Measurements from ENCODE around the gene TULP3.
A peak's percentile ranks its signal among the peaks of the same experiment; 100 is the strongest.
"Not testable (repeated sequence)": the region's sequence is repeated elsewhere in the genome, so short reads cannot be mapped to it uniquely, and the experiment has no call there.

Gene TULP3

DNA sequence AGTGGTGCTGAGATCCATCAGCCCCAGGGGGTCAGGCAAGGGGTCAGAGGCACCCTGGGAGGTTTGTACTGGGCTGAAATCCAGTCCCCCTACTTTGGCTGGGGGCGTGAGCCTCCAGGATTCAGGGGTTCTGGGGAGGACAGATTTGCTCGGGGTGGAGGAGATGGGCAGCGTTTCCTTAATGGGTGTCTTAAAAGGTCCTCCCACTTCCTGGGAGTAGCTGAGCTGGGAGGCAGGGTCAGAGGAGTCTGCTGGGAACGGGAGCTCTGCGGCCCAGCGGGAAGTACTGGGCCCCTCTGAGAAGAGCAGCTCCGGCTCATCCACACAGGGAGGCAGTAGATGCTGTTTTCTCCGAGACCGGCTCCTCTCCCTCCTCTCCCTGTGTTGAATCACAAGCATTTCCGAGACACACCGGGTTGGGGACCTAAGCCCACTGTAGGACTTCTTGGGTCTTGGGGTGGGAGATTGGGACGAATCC lies 31.7 kb upstream of the TULP3 start:
- H3K4me3 ChIP-seq (replicated peaks; ENCODE audit: low read depth, low read length): no peak overlapping the region
- TF ChIP-seq, protein P1, sequence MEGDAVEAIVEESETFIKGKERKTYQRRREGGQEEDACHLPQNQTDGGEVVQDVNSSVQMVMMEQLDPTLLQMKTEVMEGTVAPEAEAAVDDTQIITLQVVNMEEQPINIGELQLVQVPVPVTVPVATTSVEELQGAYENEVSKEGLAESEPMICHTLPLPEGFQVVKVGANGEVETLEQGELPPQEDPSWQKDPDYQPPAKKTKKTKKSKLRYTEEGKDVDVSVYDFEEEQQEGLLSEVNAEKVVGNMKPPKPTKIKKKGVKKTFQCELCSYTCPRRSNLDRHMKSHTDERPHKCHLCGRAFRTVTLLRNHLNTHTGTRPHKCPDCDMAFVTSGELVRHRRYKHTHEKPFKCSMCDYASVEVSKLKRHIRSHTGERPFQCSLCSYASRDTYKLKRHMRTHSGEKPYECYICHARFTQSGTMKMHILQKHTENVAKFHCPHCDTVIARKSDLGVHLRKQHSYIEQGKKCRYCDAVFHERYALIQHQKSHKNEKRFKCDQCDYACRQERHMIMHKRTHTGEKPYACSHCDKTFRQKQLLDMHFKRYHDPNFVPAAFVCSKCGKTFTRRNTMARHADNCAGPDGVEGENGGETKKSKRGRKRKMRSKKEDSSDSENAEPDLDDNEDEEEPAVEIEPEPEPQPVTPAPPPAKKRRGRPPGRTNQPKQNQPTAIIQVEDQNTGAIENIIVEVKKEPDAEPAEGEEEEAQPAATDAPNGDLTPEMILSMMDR (IDR thresholded peaks at IDR 0.05; ENCODE audit: low read length, missing control alignments): no peak
- DNase-seq (ENCODE audit: low read depth): no peak

DNA sequence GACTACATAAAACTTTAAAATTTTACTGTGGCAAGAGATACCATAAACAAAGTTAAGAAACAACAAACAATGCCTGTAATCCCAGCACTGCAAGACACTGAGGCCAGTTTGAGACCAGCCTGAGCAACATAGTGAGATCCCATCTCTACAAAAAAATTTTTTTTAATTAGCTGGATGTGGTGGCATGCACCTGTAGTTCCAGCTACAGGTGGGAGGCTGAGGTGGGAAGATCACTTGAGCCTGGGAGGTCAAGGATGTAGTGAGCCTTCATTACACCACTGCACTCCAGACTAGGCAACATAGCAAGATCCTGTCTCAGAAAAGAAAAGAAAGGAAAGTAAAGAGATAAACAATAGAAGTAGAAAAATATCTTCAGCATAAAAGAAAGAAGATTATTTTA lies 30.5 kb upstream of the TULP3 start:
- no peak overlapping the region for H3K4me3 ChIP-seq (replicated peaks; ENCODE audit: low read depth, low read length)
- TF ChIP-seq, protein P1 (IDR thresholded peaks at IDR 0.05; ENCODE audit: low read length, missing control alignments): no peak
- no peak for DNase-seq (ENCODE audit: low read depth)

DNA sequence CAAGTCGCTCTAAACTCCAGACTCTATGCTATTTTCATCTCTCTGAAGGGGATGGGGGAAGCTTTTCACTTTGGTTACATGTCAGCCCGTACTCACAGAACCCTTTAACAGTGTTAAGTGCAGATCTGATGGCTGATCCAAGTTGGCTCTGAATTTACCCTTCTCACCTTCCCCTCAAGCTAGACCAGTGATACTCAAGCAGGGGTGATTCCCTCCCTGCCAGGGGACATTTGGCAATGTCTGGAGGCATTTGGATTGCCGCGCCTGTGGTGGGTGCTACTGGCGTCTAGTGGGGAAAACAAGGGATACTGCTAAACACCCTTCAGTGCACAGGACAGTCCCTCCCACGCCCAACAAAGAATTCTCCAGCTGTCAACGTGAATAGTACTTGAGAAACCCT lies 27.8 kb upstream of the TULP3 start:
- TF ChIP-seq, protein P1 (IDR thresholded peaks at IDR 0.05; ENCODE audit: low read length, missing control alignments): no peak
- H3K4me3 ChIP-seq (replicated peaks; ENCODE audit: low read depth, low read length): no peak overlapping the region
- DNase-seq (ENCODE audit: low read depth): no peak

DNA sequence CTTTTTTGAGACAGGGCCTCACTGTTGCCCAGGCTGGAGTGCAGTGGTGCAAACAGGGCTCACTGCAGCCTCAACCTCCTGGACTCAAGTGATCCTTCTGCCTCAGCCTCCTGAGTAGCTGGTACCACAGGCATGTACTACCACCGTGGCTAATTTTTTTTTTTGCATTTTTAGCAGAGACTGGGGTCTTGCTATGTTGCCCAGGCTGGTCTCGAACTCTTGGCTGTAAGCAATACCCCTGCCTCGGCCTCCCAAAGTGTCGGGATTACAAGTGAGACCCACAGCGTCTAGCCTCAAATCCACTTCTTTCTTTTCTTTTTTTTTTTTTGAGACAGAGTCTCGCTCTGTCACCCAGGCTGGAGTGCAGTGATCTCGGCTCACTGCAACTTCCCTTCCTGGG lies 27.3 kb upstream of the TULP3 start:
- not testable (repeated sequence) for DNase-seq (ENCODE audit: low read depth); H3K4me3 ChIP-seq (replicated peaks; ENCODE audit: low read depth, low read length)

DNA sequence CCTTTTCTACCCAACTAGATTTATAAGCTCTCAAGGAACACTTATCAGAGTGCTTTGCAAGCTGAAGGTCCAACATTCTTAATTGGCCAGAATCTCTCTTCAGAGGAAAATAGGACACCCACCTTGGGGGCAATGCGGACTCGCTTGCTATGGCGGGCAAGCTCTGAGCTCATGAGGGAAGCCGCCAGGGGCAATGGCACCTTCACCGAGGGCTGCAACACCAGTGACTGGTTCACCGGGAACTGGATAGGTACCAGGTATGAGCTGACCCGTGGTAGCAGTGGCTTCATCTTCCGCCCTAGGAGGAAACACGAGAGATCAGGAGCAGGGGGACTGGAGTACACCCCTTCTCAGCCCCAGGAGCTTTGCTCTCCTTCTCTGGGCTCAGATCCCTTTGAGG lies 26.5 kb upstream of the TULP3 start:
- no peak overlapping the region for H3K4me3 ChIP-seq (replicated peaks; ENCODE audit: low read depth, low read length)
- TF ChIP-seq, protein P1 (IDR thresholded peaks at IDR 0.05; ENCODE audit: low read length, missing control alignments): no peak
- DNase-seq (ENCODE audit: low read depth): no peak

DNA sequence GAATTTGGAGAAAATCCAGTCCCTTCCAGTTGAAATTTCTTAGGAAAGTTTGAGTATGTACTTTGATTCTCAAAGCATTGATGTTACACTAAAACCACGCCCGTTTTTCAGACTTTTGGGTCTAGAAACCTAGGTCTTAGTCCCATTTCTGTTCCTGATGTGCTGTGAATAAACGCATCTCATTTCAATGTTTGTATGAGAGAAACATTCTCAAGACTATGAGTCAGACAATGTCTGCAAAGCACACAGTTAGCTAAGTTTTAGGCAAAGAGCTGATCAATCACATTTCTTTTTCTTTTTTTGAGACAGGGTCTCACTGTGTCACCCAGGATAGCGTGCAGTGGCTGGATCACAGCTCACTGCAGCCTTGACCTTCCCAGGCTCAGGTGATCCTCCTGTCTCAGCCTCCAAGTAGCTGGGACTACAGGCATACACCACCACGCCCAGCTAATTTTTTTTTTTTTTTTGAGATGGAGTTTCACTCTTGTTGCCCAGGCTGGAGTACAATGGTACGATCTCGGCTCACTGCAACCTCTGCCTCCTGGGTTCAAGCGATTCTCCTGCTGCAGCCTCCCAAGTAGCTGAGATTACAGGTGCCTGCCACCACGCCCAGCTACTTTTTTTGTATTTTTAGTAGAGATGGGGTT lies 21.6 kb upstream of the TULP3 start:
- DNase-seq (ENCODE audit: low read depth); H3K4me3 ChIP-seq (replicated peaks; ENCODE audit: low read depth, low read length): not testable (repeated sequence)

DNA sequence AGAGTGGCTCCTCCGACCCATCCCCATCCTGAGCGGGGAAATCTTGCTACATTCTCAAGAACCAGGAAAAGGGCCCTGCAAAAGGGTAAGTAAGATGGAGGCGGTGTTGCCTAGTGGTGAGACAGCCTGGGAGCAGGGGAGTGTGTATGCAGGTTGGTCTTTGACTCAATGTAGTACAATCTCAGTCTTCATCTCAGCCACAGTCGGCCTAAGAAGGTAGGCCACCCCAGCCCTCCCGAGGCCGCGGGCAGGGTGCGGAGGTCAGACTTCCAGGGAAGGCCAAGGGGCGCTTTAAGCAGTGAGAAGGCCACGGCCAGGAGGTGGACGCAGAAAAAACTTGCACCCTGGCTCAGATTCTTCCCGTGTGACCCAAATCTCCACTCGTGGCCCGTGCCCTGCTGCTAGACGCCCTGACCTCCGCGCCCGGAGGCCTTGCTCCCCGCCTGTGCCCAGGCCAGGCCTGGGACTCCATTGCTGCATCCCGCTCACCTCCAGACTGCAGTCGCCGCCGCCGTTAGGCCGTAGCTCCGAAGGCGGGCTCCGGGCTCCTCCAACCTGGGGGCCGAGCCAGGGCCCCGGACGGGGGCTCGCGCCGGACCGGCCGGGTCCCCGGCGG lies 14.2 kb upstream of the TULP3 start:
- DNase-seq (ENCODE audit: low read depth): peak; percentile 27
- peak overlapping the region; percentile 94 for H3K4me3 ChIP-seq (replicated peaks; ENCODE audit: low read depth, low read length)
- TF ChIP-seq, protein P1 (IDR thresholded peaks at IDR 0.05; ENCODE audit: low read length, missing control alignments): no peak
